ENCODE measurements around the gene SYNGR1.

Gene SYNGR1

GRCh38 chr22:39349967-39350726 lies at the start of gene SYNGR1:
Gene SYNGR1 (plus strand): TSS chr22:39349991. CDS start chr22:39350011, 20 bp downstream.
- no peak for DNase-seq (ENCODE audit: low spot score)

- peak; percentile 20 for DNase-seq (ENCODE audit: low spot score)
Measured at GRCh38 chr22:39300186-39300830, 49.5 kb upstream of the SYNGR1 start.

- no peak for DNase-seq (ENCODE audit: low spot score)
Measured at GRCh38 chr22:39301108-39301507, 48.7 kb upstream of the SYNGR1 start.

- DNase-seq (ENCODE audit: low spot score): peak; percentile 24
Measured at GRCh38 chr22:39301926-39302325, 47.9 kb upstream of the SYNGR1 start.

GRCh38 chr22:39302431-39302960 lies 47.3 kb upstream of the SYNGR1 start:
- DNase-seq (ENCODE audit: low spot score): no peak

GRCh38 chr22:39303358-39303757 lies 46.4 kb upstream of the SYNGR1 start:
- no peak for DNase-seq (ENCODE audit: low spot score)

GRCh38 chr22:39303892-39304671 lies 45.7 kb upstream of the SYNGR1 start:
- no peak for DNase-seq (ENCODE audit: low spot score)

GRCh38 chr22:39306456-39307361 lies 43.1 kb upstream of the SYNGR1 start:
- DNase-seq (ENCODE audit: low spot score): peak; percentile 61

- DNase-seq (ENCODE audit: low spot score): no peak
Measured at GRCh38 chr22:39308614-39309363, 41.0 kb upstream of the SYNGR1 start.

- DNase-seq (ENCODE audit: low spot score): no peak
Measured at GRCh38 chr22:39309364-39309861, 40.4 kb upstream of the SYNGR1 start.

- peak; percentile 53 for DNase-seq (ENCODE audit: low spot score)
Measured at GRCh38 chr22:39309881-39310714, 39.7 kb upstream of the SYNGR1 start.

- DNase-seq (ENCODE audit: low spot score): peak; percentile 85
Measured at GRCh38 chr22:39311592-39312400, 38.0 kb upstream of the SYNGR1 start.

- DNase-seq (ENCODE audit: low spot score): peak; percentile 56
Measured at GRCh38 chr22:39312410-39312809, 37.4 kb upstream of the SYNGR1 start.

GRCh38 chr22:39313258-39314001 lies 36.4 kb upstream of the SYNGR1 start:
- DNase-seq (ENCODE audit: low spot score): peak; percentile 66

- DNase-seq (ENCODE audit: low spot score): peak; percentile 55
Measured at GRCh38 chr22:39314251-39314971, 35.4 kb upstream of the SYNGR1 start.

- DNase-seq (ENCODE audit: low spot score): no peak
Measured at GRCh38 chr22:39315389-39315788, 34.4 kb upstream of the SYNGR1 start.

- peak; percentile 86 for DNase-seq (ENCODE audit: low spot score)
Measured at GRCh38 chr22:39316440-39317083, 33.2 kb upstream of the SYNGR1 start.
